RPMI7951 (cell line): ENCODE measurements around the gene HSPB3. TPM values are rescaled to one million over a fixed set of nuclear protein-coding genes. Genes with fewer than 3 reads are reported as not detected.
"Not testable (repeated sequence)": the region's sequence is repeated elsewhere in the genome, so short reads cannot be mapped to it uniquely, and the experiment has no call there.

Experiments
- DNase-seq: peaks from one replicate; pipeline ENCODE4 v3.0.0-alpha.2; 2012; ENCODE audit warnings: low read depth
- total RNA-seq: library from RNA; depleted of rRNA; stranded (reverse); fragments of >200 nt; shearing (Covaris generic); gene quantifications from 2 replicates; pipeline ENCODE4 v1.2.3, GENCODE V29; 2014

Gene HSPB3
- total RNA-seq, 1 experiment from 2014 or later: 3.1 TPM

DNA sequence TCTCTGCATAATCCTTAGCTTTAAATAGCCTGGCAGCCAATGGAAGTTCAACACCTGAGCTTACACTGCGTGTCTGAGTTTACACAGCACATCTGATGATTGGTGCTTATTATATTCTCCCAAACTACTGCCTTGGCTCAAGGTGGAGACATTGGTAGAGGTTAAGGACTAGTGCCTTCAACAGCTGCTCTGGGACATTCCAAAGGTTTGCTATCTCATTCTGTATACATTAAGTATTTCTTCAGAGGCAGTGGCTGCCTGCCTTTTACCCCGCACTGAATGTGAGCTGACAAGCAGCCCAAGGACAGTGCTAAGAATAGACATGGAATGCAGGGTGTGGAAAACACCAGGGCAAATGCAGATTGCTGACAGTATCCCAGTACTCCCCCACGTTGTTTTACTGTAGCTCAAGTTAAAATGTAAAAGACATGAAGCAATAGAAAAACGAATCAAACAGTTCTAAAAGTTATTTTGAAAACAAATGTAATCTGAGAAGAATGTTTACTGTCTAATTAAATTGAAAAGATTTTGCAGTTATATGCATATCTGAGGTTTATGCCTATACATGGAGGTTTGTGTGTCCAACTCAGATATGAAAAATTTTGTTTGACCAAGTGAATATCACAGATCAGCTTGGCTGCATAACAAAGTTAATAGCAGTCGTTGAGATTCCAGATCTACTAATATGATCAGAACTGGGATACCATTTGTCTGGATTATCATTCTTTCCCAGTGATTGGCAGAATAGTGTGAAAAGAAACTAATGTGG, 1.8 kb downstream of the HSPB3 start:
- DNase-seq: peak; percentile 67

DNA sequence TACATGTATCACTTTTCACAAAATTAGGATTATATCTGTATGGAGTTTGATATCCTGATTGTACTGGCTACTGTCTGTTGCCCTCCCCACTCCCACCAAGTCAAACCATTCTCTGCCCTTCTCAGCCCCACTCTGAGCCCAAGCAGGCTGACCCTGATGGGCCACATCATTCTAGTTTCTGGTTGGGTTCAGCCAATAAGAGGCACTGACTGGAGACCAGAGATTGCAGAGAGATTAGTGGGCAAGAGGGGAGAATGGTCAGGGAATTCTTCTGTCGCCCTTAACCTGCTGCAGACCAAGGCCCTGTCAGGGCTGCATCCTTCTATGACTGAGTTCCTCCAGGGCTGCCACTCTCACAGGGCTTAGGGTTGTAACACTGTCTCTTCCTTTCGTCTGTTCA, 2.7 kb downstream of the HSPB3 start:
- DNase-seq: no peak

GRCh38 chr5:54460181-54460919, 4.9 kb downstream of the HSPB3 start:
- DNase-seq: peak; percentile 39

DNA sequence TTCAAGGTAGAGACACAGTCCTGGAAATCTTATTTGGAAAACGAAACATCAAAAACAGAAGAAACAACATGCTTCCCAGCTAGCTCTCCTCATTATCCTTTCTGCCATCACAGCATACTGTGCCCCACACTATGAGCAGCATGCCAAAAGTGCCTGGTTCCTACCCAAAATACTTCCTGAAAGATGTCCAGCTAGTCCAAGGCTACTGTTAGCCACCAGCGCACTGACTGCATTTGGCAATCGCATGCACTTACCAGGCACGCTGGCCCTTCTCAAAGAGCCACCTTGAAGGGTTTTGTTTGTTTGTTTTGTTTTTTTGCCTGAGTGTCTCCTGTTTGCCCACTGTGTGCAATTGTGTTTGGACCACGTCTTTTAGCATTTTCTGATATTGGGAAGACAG, 6.8 kb downstream of the HSPB3 start:
- no peak for DNase-seq

- DNase-seq: no peak
Observed at GRCh38 chr5:54463713-54464112, 8.2 kb downstream of the HSPB3 start.

DNA sequence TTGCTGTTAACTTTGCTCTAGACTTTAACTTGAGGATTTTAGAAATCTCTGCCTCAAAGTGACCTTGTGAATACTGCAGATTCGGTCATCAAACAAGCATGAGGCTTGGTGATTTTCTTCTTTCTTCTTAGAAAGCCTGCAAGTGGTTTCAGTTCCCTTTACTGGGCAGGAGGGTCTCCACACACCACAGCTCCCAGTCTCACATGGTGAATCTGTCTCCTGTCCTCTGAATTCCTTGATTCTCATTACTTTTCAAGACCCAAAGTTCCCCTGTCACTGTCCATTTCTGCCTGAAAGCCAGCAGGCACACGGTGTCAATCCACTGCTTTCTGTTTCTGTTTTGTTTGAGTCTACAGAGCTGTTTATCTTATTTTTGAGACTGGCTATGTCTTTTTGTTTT, 14.1 kb downstream of the HSPB3 start:
- no peak for DNase-seq

DNA sequence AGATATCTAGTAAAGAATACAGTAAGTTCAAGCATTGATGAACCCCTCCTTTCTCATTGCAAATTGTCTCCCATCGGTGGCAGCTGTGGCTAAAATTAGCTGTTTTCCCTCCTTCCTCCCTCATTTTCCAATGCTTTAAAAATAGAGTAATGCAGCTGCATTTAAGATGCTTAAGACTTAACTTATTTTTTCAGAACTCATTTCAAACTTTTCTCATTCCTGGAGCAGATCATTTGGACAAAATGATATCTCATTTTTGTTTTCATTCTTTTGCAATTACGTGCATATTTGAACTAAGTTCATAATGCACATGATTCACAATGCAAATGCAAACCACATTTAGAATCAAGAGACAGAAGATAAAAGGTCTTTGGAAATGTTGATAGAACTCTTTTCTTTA, 14.6 kb downstream of the HSPB3 start:
- no peak for DNase-seq

GRCh38 chr5:54470677-54471076, 15.2 kb downstream of the HSPB3 start:
- DNase-seq: no peak

- no peak for DNase-seq
Observed at GRCh38 chr5:54471398-54471797, 15.9 kb downstream of the HSPB3 start.

GRCh38 chr5:54476682-54477081, 21.2 kb downstream of the HSPB3 start:
- DNase-seq: no peak

DNA sequence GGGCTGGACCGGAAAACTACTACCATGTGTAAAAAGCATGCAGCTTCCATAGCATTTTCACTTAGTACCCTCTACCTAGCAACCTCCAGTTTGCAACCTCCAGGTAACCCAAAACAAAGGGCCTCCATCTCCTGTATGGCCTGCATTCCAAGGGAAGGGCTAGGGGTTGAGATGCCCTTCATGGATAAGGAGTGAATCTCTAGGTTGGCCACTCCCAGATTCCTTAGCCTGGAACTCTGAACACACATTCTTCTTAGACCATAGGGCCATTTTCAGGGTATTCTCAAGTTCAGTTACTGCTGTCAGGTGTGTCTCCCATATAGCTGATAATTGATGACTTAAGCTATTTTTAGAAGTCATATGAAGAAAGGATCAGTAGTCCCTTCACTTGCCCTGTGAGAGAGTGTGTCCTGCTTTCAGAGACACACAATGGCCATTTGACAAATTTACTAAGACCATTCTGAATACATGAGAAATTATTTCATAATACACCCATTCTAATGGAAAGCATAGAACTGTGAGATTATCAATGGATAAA, 22.5 kb downstream of the HSPB3 start:
- DNase-seq: no peak

- peak; percentile 26 for DNase-seq
Observed at GRCh38 chr5:54480296-54480695, 24.8 kb downstream of the HSPB3 start.

DNA sequence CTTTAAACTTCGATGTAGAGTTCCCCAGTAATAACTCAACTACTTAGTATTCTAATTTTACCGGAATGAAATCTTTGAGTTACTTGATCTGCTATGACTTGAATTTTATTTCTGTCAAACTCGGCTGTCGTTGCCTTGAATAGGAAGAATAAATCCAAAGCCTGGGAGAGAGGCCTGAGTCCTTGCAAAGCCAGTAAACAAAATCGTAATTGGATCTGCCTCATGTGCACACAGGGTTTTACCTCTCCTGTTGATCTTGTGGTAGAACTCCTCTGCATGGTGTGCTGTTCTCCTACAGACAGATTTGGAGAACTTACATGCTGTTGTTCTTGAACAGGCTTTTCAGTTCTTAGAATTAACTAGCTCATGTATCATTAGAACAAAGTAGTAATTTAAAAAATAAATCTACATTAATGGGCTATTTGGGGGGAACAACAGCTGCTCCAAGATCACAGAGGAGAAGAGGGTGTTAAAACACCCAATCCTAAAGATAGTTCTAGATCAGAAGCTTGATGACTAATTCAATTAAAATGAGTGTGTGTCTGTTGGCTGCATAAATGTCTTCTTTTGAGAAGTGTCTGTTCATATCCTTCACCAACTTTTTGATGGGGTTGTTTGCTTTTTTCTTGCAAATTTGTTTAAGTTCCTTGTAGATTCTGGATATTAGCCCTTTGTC, 28.9 kb downstream of the HSPB3 start:
- no peak for DNase-seq

DNA sequence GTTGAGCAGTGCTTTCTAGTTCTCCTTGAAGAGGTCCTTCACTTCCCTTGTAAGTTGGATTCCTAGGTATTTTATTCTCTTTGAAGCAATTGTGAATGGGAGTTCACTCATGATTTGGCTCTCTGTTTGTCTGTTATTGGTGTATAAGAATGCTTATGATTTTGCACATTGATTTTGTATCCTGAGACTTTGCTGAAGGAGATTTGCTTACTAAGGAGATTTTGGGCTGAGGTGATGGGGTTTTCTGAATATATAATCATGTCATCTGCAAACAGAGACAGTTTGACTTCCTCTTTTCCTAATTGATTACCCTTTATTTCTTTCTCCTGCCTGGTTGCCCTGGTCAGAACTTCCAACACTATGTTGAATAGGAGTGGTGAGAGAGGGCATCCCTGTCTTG, 30.2 kb downstream of the HSPB3 start:
- DNase-seq: not testable (repeated sequence)

DNA sequence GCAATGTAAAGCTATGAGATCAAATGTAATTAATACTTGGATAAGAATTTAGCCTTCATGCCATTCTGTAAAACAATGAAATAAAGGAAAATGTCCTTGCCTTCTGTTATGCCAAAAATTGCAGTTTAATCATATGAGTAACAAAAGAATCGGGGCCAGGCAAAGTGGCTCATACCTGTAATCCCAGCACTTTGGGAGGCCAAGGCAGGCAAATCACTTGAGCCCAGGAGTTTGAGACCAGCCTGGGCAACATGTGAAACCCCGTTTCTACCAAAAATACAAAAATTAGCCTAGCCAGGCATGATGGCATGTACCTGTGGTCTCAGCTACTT, 34.1 kb downstream of the HSPB3 start:
- not testable (repeated sequence) for DNase-seq

DNA sequence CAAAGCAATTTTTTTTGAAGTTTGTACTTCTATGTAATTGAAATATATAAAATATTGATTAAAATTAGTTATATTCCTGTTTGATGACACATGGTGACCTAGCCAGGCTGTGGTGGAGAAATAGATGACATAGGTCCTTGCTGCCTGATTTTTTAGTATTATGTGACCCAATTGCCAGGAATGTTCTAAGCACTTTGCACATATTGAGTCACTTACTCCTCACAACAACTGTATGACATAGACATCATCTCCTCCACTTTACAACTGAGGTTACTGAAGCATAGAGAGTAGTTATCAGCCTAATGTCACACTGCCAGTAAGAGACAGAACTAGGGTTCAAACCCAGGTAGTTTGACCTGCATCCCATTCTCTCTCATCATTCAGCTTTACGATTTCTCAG, 35.8 kb downstream of the HSPB3 start:
- no peak for DNase-seq

- no peak for DNase-seq
Observed at GRCh38 chr5:54492178-54492577, 36.7 kb downstream of the HSPB3 start.

GRCh38 chr5:54495027-54495426, 39.5 kb downstream of the HSPB3 start:
- DNase-seq: no peak
